ENCODE data around the gene ST6GAL1. TPM values are rescaled to one million over a fixed set of nuclear protein-coding genes. Genes with fewer than 3 reads are reported as not detected.

Gene ST6GAL1
- total and polyA plus RNA-seq, 2 of the 4 experiments (the other 2 are of a cell fraction), result 1.4 to 2.9 TPM

GRCh38 chr3:187068787-187069186, 138.5 kb downstream of the ST6GAL1 start:
- H2BK120ac ChIP-seq (ENCODE audit: low read depth, low read length), result no peak overlapping the region
- in situ Hi-C loops (cut with MboI; ENCODE audit: low sequenced_read_pairs), result no loop called here

More at GRCh38 chr3:187068787-187069186, 138.5 kb downstream of the ST6GAL1 start:
- Histone ChIP-seq H3K23ac (ENCODE audit: low read depth, low read length) (no peak overlapping the region), H3K27me3 (ENCODE audit: control insufficient read depth, insufficient read depth, low read length) (no peaks in the 10 kb centered on the region), H3K27ac (ENCODE audit: insufficient read depth, low read length) (no peak overlapping the region), H2AK9ac (replicated peaks; ENCODE audit: low read depth, low read length, poor library complexity) (no peak overlapping the region), H4K91ac (ENCODE audit: insufficient read depth, low read depth, low read length) (no peak overlapping the region), H3K4me2 (ENCODE audit: low read depth, low read length) (no peak overlapping the region), H4K5ac (ENCODE audit: low read depth, low read length) (no peak overlapping the region), H3K79me1 (ENCODE audit: low read depth in 1 of 2, low read length in 2 of 2) (no peaks in the 10 kb centered on the region), H3K36me3 (ENCODE audit: control insufficient read depth, insufficient read depth, low read length) (no peaks in the 10 kb centered on the region), H3K56ac (ENCODE audit: extremely low read depth, insufficient read depth, low read length) (no peak overlapping the region), H2BK20ac (ENCODE audit: low read depth, low read length) (no peak overlapping the region), H3K4me3 (ENCODE audit: insufficient read depth, low read depth, low read length) (no peak overlapping the region), H3K9me1 (ENCODE audit: insufficient read depth, low read length) (no peaks in the 10 kb centered on the region), H3K9ac (ENCODE audit: low read depth, low read length) (no peak overlapping the region), H3K14ac (replicated peaks; ENCODE audit: low read depth, low read length) (no peak overlapping the region), H4K20me1 (ENCODE audit: insufficient read depth, low read length) (no peaks in the 10 kb centered on the region), H3K9me3 (ENCODE audit: control insufficient read depth, insufficient read depth, low read length) (peaks cover 3% of the 10 kb centered on the region; the same call in 1 of the 2 replicates), H2BK15ac (ENCODE audit: low read depth, low read length) (no peak overlapping the region), H2BK5ac (ENCODE audit: low read depth, low read length, poor library complexity, severe bottlenecking) (no peak overlapping the region), H3K4me1 (ENCODE audit: control insufficient read depth, insufficient read depth, low read length) (peaks cover 8% of the 10 kb centered on the region), H3K18ac (ENCODE audit: low read depth, low read length) (no peak overlapping the region), H3K4ac (ENCODE audit: low read depth, low read length) (no peak overlapping the region), H4K8ac (ENCODE audit: low read depth in 2 of 2, low read length in 2 of 2) (no peak overlapping the region), H2AK5ac (ENCODE audit: low read depth, low read length) (no peak overlapping the region), H2AFZ (replicated peaks; ENCODE audit: low read length, poor library complexity) (no peak overlapping the region)
- POLR2A ChIA-PET (ENCODE audit: unreplicated experiment), result no interaction called here
- BruUV-seq (replicated peaks), result no TSS peak
- WGBS, 2 experiments (ENCODE audit: extremely low coverage in 2 of 2, insufficient read length in 1 of 2), result no CpG with 5 or more reads among the region's 5 CpGs
- intact Hi-C loops (cut with micrococcal nuclease) (no loop called here), dilution Hi-C loops (cut with HindIII; ENCODE audit: low sequenced_read_pairs, unreplicated experiment) (no loop called here)
- DNase-seq (no peak), ATAC-seq (ENCODE audit: low read depth) (no peak)
- TF ChIP-seq RFX5 (IDR thresholded peaks at IDR 0.05; ENCODE audit: low read depth, low read length), result no peak
- TF ChIP-seq MAZ (IDR thresholded peaks at IDR 0.05; ENCODE audit: borderline replicate concordance, low read depth, low read length), result no peak
- TF ChIP-seq RCOR1 (IDR thresholded peaks at IDR 0.05; ENCODE audit: insufficient replicate concordance, low read length), result no peak
- TF ChIP-seq, protein P1, sequence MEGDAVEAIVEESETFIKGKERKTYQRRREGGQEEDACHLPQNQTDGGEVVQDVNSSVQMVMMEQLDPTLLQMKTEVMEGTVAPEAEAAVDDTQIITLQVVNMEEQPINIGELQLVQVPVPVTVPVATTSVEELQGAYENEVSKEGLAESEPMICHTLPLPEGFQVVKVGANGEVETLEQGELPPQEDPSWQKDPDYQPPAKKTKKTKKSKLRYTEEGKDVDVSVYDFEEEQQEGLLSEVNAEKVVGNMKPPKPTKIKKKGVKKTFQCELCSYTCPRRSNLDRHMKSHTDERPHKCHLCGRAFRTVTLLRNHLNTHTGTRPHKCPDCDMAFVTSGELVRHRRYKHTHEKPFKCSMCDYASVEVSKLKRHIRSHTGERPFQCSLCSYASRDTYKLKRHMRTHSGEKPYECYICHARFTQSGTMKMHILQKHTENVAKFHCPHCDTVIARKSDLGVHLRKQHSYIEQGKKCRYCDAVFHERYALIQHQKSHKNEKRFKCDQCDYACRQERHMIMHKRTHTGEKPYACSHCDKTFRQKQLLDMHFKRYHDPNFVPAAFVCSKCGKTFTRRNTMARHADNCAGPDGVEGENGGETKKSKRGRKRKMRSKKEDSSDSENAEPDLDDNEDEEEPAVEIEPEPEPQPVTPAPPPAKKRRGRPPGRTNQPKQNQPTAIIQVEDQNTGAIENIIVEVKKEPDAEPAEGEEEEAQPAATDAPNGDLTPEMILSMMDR (conservative IDR thresholded peaks at IDR 0.05; ENCODE audit: low read depth, low read length), result no peak
- no peak for TF ChIP-seq MAFK (IDR thresholded peaks at IDR 0.05; ENCODE audit: low read depth, low read length)
- no peak for TF ChIP-seq POLR2A (IDR thresholded peaks at IDR 0.05; ENCODE audit: low read depth, low read length)
- TF ChIP-seq MXI1 (IDR thresholded peaks at IDR 0.05; ENCODE audit: borderline replicate concordance, low read depth, low read length), result no peak
- TF ChIP-seq ELK1 (IDR thresholded peaks at IDR 0.05; ENCODE audit: borderline replicate concordance, low read depth, low read length), result no peak
- TF ChIP-seq USF2 (IDR thresholded peaks at IDR 0.05; ENCODE audit: low read depth, low read length), result no peak
- TF ChIP-seq CEBPB (IDR thresholded peaks at IDR 0.05; ENCODE audit: low read depth, low read length), result no peak
- no peak for TF ChIP-seq CHD1 (IDR thresholded peaks at IDR 0.05; ENCODE audit: low read depth, low read length)
- no peak for TF ChIP-seq RAD21 (IDR thresholded peaks at IDR 0.05; ENCODE audit: low read length)
- CTCF ChIA-PET, result no interaction called here
